Left ventricle myocardium inferior (tissue), 1 donor: ENCODE results near the gene SLC24A1. TPM values are rescaled to one million over a fixed set of nuclear protein-coding genes. Genes with fewer than 3 reads are reported as not detected.

Experiments used
- DNase-seq: peaks from one replicate; pipeline ENCODE4 v3.0.0-alpha.2; 2020
- H3K27ac ChIP-seq: fragments of 200-600 bp; replicated peaks from 2 replicates; pipeline ENCODE4 v1.8.0; 2021
- H3K27me3 ChIP-seq: fragments of 200-600 bp; 2 replicates; pipeline ENCODE4 v1.8.0; 2021; ENCODE audit warnings: low read depth
- H3K36me3 ChIP-seq: fragments of 200-600 bp; 2 replicates; pipeline ENCODE4 v1.8.0; 2021
- H3K4me1 ChIP-seq: fragments of 200-600 bp; 2 replicates; pipeline ENCODE4 v1.8.0; 2021
- H3K4me3 ChIP-seq: fragments of 200-600 bp; 2 replicates; pipeline ENCODE4 v1.8.0; 2021; ENCODE audit warnings: mild to moderate bottlenecking, moderate library complexity
- H3K9me3 ChIP-seq: fragments of 200-600 bp; replicated peaks from 2 replicates; pipeline ENCODE4 v1.8.0; 2021
- intact Hi-C: fragments of 100-400 bp; cut with micrococcal nuclease; formaldehyde crosslinking; loops from one replicate; pipeline ENCODE4 v1.11.0; 2022
- total RNA-seq: library from RNA; stranded (reverse); fragmentation: NEBNext Ultra II Directional; extraction: Animal tissue kit (Norgen Biotek cat#: 25700); gene quantifications from one replicate; pipeline ENCODE4 v1.2.1, GENCODE V29; 2021
- TF ChIP-seq, protein P1 (sequence below): fragments of 200-600 bp; IDR thresholded peaks from 2 replicates; pipeline ENCODE4 v1.8.0; 2021; ENCODE audit warnings: antibody characterized with exemption, mild to moderate bottlenecking, borderline replicate concordance
- donor health status: DM: no; HTN: yes; CAD: no; lungs with severe emphysema.

The SLC24A1 gene
- total RNA-seq, 1 donor from 2014 or later = 2.3 TPM

DNA sequence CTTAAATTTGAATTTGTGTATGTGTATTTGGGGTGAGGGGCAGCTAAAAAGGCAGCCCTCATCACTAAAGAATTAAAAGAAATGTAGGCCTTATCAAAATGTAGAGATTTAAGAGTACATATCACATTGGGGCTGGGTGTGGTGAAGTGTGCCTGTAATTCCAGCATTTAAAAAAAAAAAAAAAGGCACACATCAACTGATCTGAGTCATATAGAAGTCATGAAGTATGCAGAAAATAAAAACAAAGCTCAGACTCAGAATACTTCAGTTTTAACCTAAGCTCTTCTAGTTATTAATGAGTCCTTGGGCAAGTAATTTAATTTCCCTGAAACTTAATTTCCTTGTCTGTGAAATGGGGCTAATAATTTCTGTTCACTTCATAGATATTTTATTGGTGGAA is 31.6 kb downstream of the SLC24A1 start:
- intact Hi-C loops = no loop called here
- H3K4me1 ChIP-seq = peaks cover 5% of the 10 kb centered on the region
- no peak for DNase-seq
- TF ChIP-seq, protein P1, sequence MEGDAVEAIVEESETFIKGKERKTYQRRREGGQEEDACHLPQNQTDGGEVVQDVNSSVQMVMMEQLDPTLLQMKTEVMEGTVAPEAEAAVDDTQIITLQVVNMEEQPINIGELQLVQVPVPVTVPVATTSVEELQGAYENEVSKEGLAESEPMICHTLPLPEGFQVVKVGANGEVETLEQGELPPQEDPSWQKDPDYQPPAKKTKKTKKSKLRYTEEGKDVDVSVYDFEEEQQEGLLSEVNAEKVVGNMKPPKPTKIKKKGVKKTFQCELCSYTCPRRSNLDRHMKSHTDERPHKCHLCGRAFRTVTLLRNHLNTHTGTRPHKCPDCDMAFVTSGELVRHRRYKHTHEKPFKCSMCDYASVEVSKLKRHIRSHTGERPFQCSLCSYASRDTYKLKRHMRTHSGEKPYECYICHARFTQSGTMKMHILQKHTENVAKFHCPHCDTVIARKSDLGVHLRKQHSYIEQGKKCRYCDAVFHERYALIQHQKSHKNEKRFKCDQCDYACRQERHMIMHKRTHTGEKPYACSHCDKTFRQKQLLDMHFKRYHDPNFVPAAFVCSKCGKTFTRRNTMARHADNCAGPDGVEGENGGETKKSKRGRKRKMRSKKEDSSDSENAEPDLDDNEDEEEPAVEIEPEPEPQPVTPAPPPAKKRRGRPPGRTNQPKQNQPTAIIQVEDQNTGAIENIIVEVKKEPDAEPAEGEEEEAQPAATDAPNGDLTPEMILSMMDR = no peak
- H3K27me3 ChIP-seq = no peaks in the 10 kb centered on the region
- H3K27ac ChIP-seq = no peak overlapping the region
- H3K36me3 ChIP-seq = peaks cover 23% of the 10 kb centered on the region
- H3K9me3 ChIP-seq = no peaks in the 10 kb centered on the region
- H3K4me3 ChIP-seq = no peak overlapping the region

DNA sequence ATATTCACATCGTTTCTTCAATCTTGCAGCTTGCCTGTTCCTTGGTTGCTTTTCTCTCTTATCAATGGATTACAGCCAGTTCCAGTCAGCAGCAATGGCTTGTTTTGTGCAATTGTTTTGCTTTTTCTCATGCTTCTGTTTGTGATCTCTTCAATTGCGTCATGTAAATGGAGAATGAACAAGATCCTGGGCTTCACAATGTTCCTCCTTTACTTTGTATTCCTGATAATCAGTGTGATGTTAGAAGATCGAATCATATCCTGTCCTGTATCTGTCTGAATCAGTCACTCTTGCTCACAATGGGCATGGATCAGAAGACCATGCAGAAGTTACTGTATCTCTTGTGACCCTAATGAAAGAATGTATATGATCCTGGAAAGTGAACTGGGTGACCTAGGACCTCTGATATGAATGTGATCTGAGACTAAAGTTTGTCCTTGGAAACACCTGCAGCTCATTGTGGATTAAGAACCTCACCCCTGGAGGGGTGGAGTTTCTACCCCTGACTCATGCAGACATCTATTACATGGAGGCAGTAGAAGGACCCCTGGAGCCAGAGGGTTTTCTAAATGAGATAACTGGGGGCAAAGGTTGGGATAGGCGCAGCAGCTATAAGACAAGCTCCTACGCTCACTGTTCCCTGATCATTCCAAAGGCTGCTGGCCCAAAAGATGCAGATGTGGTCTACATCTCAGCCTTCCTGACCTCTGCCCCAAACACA is 32.2 kb downstream of the SLC24A1 start:
- H3K36me3 ChIP-seq = peaks cover 29% of the 10 kb centered on the region
- H3K27me3 ChIP-seq = no peaks in the 10 kb centered on the region
- H3K9me3 ChIP-seq = no peaks in the 10 kb centered on the region
- intact Hi-C loops = no loop called here
- no peak for DNase-seq
- H3K27ac ChIP-seq = no peak overlapping the region
- H3K4me1 ChIP-seq = peaks cover 5% of the 10 kb centered on the region
- H3K4me3 ChIP-seq = no peak overlapping the region
- TF ChIP-seq, protein P1 = no peak

- DNase-seq = no peak
- Histone ChIP-seq H3K27ac (no peak overlapping the region), H3K27me3 (no peaks in the 10 kb centered on the region), H3K36me3 (peaks cover 38% of the 10 kb centered on the region), H3K9me3 (no peaks in the 10 kb centered on the region), H3K4me3 (no peak overlapping the region), H3K4me1 (peaks cover 5% of the 10 kb centered on the region)
- TF ChIP-seq, protein P1 = no peak
- intact Hi-C loops = no loop called here
Measured at GRCh38 chr15:65655026-65655425, 33.3 kb downstream of the SLC24A1 start.

GRCh38 chr15:65655457-65655856 is 33.7 kb downstream of the SLC24A1 start:
- TF ChIP-seq, protein P1 = no peak
- Histone ChIP-seq H3K36me3 (peaks cover 38% of the 10 kb centered on the region), H3K4me3 (no peak overlapping the region), H3K9me3 (no peaks in the 10 kb centered on the region), H3K27me3 (no peaks in the 10 kb centered on the region), H3K27ac (no peak overlapping the region), H3K4me1 (peaks cover 5% of the 10 kb centered on the region)
- intact Hi-C loops = no loop called here
- DNase-seq = no peak

- Histone ChIP-seq H3K9me3 (no peaks in the 10 kb centered on the region), H3K27ac (no peak overlapping the region), H3K4me1 (no peaks in the 10 kb centered on the region), H3K4me3 (no peak overlapping the region), H3K27me3 (no peaks in the 10 kb centered on the region), H3K36me3 (peaks cover 76% of the 10 kb centered on the region)
- TF ChIP-seq, protein P1 = no peak
- no peak for DNase-seq
- intact Hi-C loops = no loop called here
Measured at GRCh38 chr15:65659502-65660052, 37.8 kb downstream of the SLC24A1 start.
